Stimulated activated naive CD8-positive, alpha-beta T cell treated with anti-CD3 and anti-CD28 coated beads, Interleukin-15, amount 100 ng/mL, for 72 hours (primary cell): ENCODE measurements around the gene THRSP.
"Not testable (repeated sequence)": the region's sequence is repeated elsewhere in the genome, so short reads cannot be mapped to it uniquely, and the experiment has no call there.

ENCODE experiments used
- ATAC-seq: fragments of 150-1000 bp; cut with Tn5 transposase; 2 replicates; pipeline ENCODE4 v1.10.0; 2021; ENCODE audit warnings: mild to moderate bottlenecking, moderate library complexity
- DNase-seq, 2 donors: peaks; one replicate each; pipeline ENCODE4 v3.0.0; 2021 to 2022
- H3K27ac Mint-ChIP-seq, 2 donors: one replicate each; pipeline ENCODE4 v1.8.0; 2022; ENCODE audit warnings: mild to moderate bottlenecking in 2 of 2, mixed read lengths in 2 of 2, moderate library complexity in 2 of 2
- H3K27me3 Mint-ChIP-seq: one replicate; pipeline ENCODE4 v1.8.0; 2022; ENCODE audit warnings: mixed read lengths
- H3K4me1 Mint-ChIP-seq: one replicate; pipeline ENCODE4 v1.8.0; 2022; ENCODE audit warnings: mild to moderate bottlenecking, mixed read lengths
- H3K4me3 Mint-ChIP-seq, 2 donors: one replicate each; pipeline ENCODE4 v1.8.0; 2022; ENCODE audit warnings: mild to moderate bottlenecking in 2 of 2, mixed read lengths in 2 of 2, moderate library complexity in 1 of 2
- H3K9me3 Mint-ChIP-seq, 2 donors: one replicate each; pipeline ENCODE4 v1.8.0; 2022; ENCODE audit warnings: mixed read lengths in 2 of 2

Gene THRSP

GRCh38 chr11:78063440-78064181 lies at the start of gene THRSP:
TSS of gene THRSP (plus strand) at chr11:78063861. CDS start at chr11:78063882, 21 bp downstream.
- DNase-seq = no peak
- H3K4me3 Mint-ChIP-seq = no peak within 1 kb of the TSS
- no peak within 1 kb of the TSS for H3K27ac Mint-ChIP-seq
- no peaks in the 10 kb centered on the region for H3K9me3 Mint-ChIP-seq
- no peaks in the 10 kb centered on the region for H3K4me1 Mint-ChIP-seq
- H3K27me3 Mint-ChIP-seq = no peaks in the 10 kb centered on the region
- no peak for ATAC-seq

DNA sequence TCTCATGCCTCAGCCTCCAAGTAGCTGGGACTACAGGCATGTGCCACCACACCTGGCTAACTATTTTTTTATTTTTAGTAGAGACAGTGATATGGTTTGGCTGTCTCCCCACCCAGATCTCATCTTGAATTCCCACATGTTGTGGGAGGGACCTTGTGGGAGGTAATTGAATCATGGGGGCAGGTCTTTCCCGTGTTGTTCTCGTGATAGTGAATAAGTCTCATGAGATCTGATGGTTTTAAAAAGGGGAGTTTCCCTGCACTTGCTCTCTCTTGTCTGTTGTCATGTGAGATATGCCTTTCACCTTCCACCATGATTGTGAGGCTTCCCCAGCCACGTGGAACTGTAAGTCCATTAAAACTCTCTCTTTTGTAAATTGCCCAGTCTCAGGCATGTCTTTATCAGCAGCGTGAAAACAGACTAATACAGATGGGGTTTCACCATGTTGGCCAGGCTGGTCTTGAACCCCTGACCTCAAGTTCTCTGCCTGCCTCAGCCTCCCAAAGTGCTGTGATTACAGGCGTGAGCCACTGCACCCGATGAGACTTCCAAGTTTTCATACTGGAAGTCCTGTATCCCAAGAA lies 48.6 kb upstream of the THRSP start:
- not testable (repeated sequence) for H3K4me1 Mint-ChIP-seq, DNase-seq, H3K4me3 Mint-ChIP-seq, ATAC-seq, H3K27ac Mint-ChIP-seq, H3K27me3 Mint-ChIP-seq, H3K9me3 Mint-ChIP-seq

DNA sequence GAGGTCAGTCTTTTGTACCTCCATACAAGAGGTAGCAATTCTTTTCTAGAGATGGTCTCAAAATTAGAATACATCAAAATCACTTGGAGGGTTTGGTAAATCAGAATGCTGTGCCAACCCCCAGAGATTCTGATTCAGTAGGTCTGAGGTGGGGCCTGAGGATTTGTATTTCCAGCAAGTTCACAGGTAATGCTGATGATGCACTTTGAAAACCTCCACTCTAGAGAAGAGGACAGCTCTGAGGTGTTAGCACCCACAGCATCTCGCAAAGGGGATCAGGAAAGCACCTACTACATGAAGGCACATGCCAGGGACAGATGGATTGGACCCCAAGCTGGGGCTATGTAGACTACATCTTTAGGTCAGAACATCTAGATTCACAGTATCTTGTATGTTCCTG lies 47.8 kb upstream of the THRSP start:
- Mint-ChIP-seq H3K9me3 (no peaks in the 10 kb centered on the region), H3K4me1 (no peaks in the 10 kb centered on the region), H3K4me3 (no peak overlapping the region), H3K27ac (no peak overlapping the region), H3K27me3 (no peaks in the 10 kb centered on the region)
- no peak for DNase-seq
- no peak for ATAC-seq

DNA sequence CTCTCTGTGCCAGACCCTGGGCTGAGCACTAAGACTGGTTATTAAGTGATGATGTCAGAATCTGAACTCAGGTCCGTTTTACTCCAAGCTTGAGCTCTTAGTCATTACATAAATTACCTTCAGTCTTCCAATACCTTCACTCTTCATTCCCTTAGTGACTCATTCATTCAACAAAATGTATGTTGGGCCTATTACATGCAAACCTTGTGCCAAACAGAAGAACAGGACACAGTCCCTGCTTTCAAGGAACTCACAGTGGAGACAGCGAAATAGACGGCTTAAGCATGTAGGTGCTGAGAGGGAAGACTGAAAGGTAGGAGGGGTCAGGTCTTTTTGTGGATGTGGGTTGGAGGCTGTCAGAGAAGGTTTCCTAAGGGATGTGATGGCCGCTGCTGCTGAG lies 43.9 kb upstream of the THRSP start:
- no peak overlapping the region for H3K4me3 Mint-ChIP-seq
- H3K27ac Mint-ChIP-seq = peak overlapping the region in 1 of 2 donors; percentile 5
- H3K9me3 Mint-ChIP-seq = no peaks in the 10 kb centered on the region
- ATAC-seq = no peak
- peaks cover 24% of the 10 kb centered on the region for H3K27me3 Mint-ChIP-seq
- DNase-seq = no peak
- H3K4me1 Mint-ChIP-seq = peaks cover 9% of the 10 kb centered on the region

GRCh38 chr11:78020246-78020645 lies 43.4 kb upstream of the THRSP start:
- no peaks in the 10 kb centered on the region for H3K9me3 Mint-ChIP-seq
- no peak for DNase-seq
- ATAC-seq = no peak
- H3K27ac Mint-ChIP-seq = no peak overlapping the region
- no peak overlapping the region for H3K4me3 Mint-ChIP-seq
- H3K27me3 Mint-ChIP-seq = peaks cover 24% of the 10 kb centered on the region
- peaks cover 9% of the 10 kb centered on the region for H3K4me1 Mint-ChIP-seq

DNA sequence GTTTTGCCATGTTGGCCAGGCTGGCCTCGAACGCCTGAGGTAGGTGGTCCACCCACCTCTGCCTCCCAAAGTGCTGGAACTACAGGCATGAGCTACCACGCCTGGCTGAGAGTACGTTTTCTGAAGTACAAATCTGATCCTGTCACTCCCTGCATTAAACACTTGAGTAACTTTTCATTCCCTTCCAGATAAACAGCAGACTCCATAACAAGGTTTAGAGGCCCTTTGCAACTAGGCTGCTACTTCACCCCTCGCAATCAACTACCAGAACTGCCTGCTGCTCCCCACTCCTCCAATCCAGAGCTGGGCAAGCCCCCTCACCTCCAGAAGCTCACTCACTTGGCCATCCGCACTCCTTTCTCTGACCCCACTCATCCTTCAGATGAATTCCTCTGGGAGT lies 42.0 kb upstream of the THRSP start:
- H3K4me1 Mint-ChIP-seq = peaks cover 9% of the 10 kb centered on the region
- H3K27ac Mint-ChIP-seq = no peak overlapping the region
- DNase-seq = no peak
- H3K27me3 Mint-ChIP-seq = peaks cover 24% of the 10 kb centered on the region
- H3K4me3 Mint-ChIP-seq = no peak overlapping the region
- no peak for ATAC-seq
- no peaks in the 10 kb centered on the region for H3K9me3 Mint-ChIP-seq

GRCh38 chr11:78022397-78023396 lies 41.0 kb upstream of the THRSP start, which contains the start of gene KCTD14:
TSS of gene KCTD14 (minus strand) at chr11:78023276. CDS start at chr11:78023249, 27 bp downstream.
- Mint-ChIP-seq H3K4me1 (peaks cover 9% of the 10 kb centered on the region), H3K27me3 (peaks cover 24% of the 10 kb centered on the region), H3K9me3 (no peaks in the 10 kb centered on the region), H3K27ac (no peak within 1 kb of the TSS), H3K4me3 (peak within 1 kb of the TSS in 1 of 2 donors; percentile 49)
- no peak for DNase-seq
- ATAC-seq = no peak

DNA sequence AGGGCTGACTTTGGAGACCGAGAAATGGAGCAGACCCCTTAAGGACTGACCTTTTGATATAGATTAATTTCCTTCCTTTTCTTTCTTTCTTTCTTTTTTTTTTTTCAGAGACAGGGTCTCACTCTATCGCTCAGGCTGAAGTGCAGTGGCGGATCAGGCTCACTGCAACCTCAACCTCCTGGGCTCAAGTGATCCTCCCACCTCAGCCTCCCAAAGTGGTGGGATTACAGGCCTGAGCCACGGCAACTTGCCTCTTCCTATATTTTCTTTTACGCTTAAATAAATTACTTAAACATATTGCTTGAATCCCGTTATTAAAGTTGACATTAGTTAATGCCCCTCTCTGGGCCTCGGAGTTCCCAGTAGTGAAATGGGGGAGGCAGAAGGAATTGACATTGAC lies 40.2 kb upstream of the THRSP start:
- DNase-seq (no peak), ATAC-seq (no peak)
- H3K4me3 Mint-ChIP-seq = no peak overlapping the region
- H3K9me3 Mint-ChIP-seq = no peaks in the 10 kb centered on the region
- peaks cover 24% of the 10 kb centered on the region for H3K27me3 Mint-ChIP-seq
- no peak overlapping the region for H3K27ac Mint-ChIP-seq
- peaks cover 9% of the 10 kb centered on the region for H3K4me1 Mint-ChIP-seq

GRCh38 chr11:78025378-78025777 lies 38.3 kb upstream of the THRSP start:
- Mint-ChIP-seq H3K27ac (no peak overlapping the region), H3K4me1 (peaks cover 9% of the 10 kb centered on the region), H3K27me3 (peaks cover 24% of the 10 kb centered on the region), H3K4me3 (no peak overlapping the region), H3K9me3 (no peaks in the 10 kb centered on the region)
- no peak for DNase-seq
- ATAC-seq = no peak

- no peak for DNase-seq
- H3K4me1 Mint-ChIP-seq = peaks cover 3% of the 10 kb centered on the region
- H3K4me3 Mint-ChIP-seq = no peak overlapping the region
- ATAC-seq = no peak
- peaks cover 10% of the 10 kb centered on the region for H3K27me3 Mint-ChIP-seq
- H3K9me3 Mint-ChIP-seq = no peaks in the 10 kb centered on the region
- H3K27ac Mint-ChIP-seq = no peak overlapping the region
Observed at GRCh38 chr11:78027759-78028158, 35.9 kb upstream of the THRSP start.

- not testable (repeated sequence) for DNase-seq, H3K27me3 Mint-ChIP-seq, ATAC-seq, H3K9me3 Mint-ChIP-seq, H3K4me1 Mint-ChIP-seq, H3K27ac Mint-ChIP-seq, H3K4me3 Mint-ChIP-seq
Observed at GRCh38 chr11:78028423-78028822, 35.2 kb upstream of the THRSP start.

DNA sequence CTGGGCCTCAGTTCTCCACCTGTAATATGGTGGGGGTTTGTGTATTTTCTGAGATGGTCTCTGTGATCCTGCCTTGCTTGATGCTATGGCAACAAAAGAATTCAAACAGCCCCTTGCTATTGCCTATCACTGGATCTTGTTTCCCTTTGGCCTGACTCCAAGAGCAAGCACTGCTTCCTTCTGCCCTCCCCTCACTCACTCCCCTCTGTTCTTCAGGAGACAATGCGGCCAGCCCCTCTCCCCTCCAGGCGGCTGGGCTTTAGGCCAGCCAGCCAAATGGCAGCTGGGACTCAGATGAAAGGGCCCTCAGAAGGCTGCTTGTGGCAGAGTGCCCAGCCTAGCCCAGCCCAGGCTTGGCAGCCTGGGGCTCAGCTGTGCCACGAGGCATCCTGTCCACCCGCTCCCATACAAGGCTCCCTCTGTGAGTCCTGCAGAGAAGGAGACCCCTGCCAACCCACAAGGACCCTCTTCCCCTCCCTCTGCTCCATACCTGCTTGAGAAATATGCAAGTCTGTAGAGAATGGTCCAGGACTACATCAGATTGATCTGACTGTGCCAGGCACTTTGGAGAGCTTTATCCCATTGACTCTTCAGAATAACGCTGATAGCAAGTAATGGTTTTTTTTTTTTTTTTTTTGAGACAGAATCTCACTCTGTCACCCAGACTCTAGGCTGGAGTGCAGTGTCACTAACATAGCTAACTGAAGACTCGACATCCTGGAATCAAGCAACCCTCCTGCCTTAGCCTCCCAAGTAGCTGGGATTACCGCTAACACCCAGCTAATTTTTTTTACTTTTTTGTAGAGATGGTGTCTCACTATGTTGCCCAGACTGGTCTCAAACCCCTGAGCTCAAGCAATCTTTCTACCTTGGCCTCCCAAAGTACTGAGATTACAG lies 33.0 kb upstream of the THRSP start:
- ATAC-seq = no peak
- H3K27ac Mint-ChIP-seq = no peak overlapping the region

DNA sequence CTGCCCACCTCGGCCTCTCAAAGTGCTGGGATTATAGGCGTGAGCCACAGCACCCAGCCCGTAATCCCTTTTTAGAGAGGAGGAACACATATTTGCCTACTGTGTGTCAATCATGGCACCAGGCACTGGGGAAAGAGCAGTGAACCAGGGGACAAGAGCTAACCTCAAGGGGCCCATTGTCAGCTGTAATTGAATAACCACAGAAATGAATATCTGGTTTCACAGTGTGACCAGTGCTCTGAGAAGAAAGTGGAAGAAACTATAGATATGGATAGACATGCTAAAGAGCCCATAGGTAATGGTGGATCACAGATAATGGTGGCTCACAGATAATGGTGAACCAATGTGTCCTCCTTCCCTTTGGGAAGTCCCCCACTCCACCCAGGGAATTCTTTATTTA lies 32.0 kb upstream of the THRSP start:
- H3K27ac Mint-ChIP-seq = no peak overlapping the region
- H3K9me3 Mint-ChIP-seq = no peaks in the 10 kb centered on the region
- DNase-seq (no peak), ATAC-seq (no peak)
- H3K4me1 Mint-ChIP-seq = no peaks in the 10 kb centered on the region
- no peaks in the 10 kb centered on the region for H3K27me3 Mint-ChIP-seq
- H3K4me3 Mint-ChIP-seq = no peak overlapping the region

More for the DNA sequence above, 33.0 kb upstream of the THRSP start:
- Mint-ChIP-seq H3K27me3 (no peaks in the 10 kb centered on the region), H3K4me3 (no peak overlapping the region), H3K4me1 (no peaks in the 10 kb centered on the region), H3K9me3 (no peaks in the 10 kb centered on the region)
- no peak for DNase-seq

DNA sequence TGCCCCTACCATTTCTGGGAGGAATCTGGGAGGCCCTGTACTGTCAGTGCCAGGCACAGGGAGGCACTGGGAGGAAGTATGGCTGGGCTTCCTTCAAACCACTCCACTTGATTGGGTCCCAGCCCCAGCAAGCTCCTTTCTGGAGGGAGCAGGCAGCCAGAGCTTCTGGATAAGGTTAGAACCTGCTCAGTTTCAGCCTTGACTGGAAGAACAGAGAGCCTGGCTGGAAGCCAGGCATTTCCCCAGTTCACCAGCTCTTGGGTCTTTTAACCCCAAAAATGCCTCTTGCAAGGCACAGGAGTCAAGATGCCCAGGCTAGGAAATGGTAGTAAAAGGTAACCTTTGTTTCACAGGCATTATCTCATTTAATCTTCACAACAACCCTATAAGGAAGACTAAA lies 31.6 kb upstream of the THRSP start:
- H3K9me3 Mint-ChIP-seq = no peaks in the 10 kb centered on the region
- no peak overlapping the region for H3K27ac Mint-ChIP-seq
- no peaks in the 10 kb centered on the region for H3K4me1 Mint-ChIP-seq
- no peak overlapping the region for H3K4me3 Mint-ChIP-seq
- DNase-seq (no peak), ATAC-seq (no peak)
- no peaks in the 10 kb centered on the region for H3K27me3 Mint-ChIP-seq

- Mint-ChIP-seq H3K27ac (peak overlapping the region; percentile 9 to 78), H3K9me3 (no peaks in the 10 kb centered on the region), H3K4me3 (no peak overlapping the region), H3K27me3 (no peaks in the 10 kb centered on the region), H3K4me1 (no peaks in the 10 kb centered on the region)
- ATAC-seq = no peak
- no peak for DNase-seq
Observed at GRCh38 chr11:78033040-78033439, 30.6 kb upstream of the THRSP start.
